ENCODE data around the gene KLRF1. TPM values are rescaled to one million over a fixed set of nuclear protein-coding genes. Genes with fewer than 3 reads are reported as not detected.

The KLRF1 gene
- total RNA-seq, 1 experiment from 2014 or later: not detected

GRCh38 chr12:9856151-9856550 lies 28.9 kb downstream of the KLRF1 start:
- Histone ChIP-seq H2AK5ac (ENCODE audit: insufficient read length, low read length) (no peak overlapping the region), H3K27ac (ENCODE audit: insufficient read length, low read depth, low read length) (no peak overlapping the region), H3K4me1 (ENCODE audit: insufficient read depth, low read length) (no peaks in the 10 kb centered on the region; the same call in 1 of the 2 replicates), H3K18ac (ENCODE audit: insufficient read length, low read depth, low read length) (no peak overlapping the region), H2BK15ac (ENCODE audit: low read depth, low read length) (no peak overlapping the region), H4K5ac (ENCODE audit: insufficient read length, low read depth, low read length) (no peak overlapping the region), H3K79me1 (ENCODE audit: insufficient read depth, low read depth, low read length, poor library complexity, severe bottlenecking) (no peaks in the 10 kb centered on the region), H3K23me2 (ENCODE audit: insufficient read length, low read depth, low read length, poor library complexity, severe bottlenecking) (no peaks in the 10 kb centered on the region), H4K8ac (replicated peaks; ENCODE audit: insufficient read length, low read depth, low read length) (no peak overlapping the region), H3T11ph (ENCODE audit: low read length) (no peak overlapping the region), H4K91ac (ENCODE audit: insufficient read length, low read depth, low read length) (no peak overlapping the region), H2BK5ac (ENCODE audit: insufficient read length, low read length) (no peak overlapping the region), H2AFZ (ENCODE audit: low read length) (no peak overlapping the region), H3K4ac (ENCODE audit: low read depth, low read length) (no peak overlapping the region), H3K4me2 (ENCODE audit: insufficient read depth, insufficient read length, low read length) (no peak overlapping the region), H4K20me1 (ENCODE audit: control insufficient read depth, insufficient read depth, insufficient read length) (no peaks in the 10 kb centered on the region), H2BK120ac (ENCODE audit: low read depth, low read length, poor library complexity, severe bottlenecking) (no peak overlapping the region), H3K56ac (ENCODE audit: insufficient read length, low read depth, low read length) (no peak overlapping the region), H3K9ac (ENCODE audit: extremely low read depth, insufficient read length, low read length) (no peak overlapping the region), H3K79me2 (ENCODE audit: insufficient read depth, low read length) (no peaks in the 10 kb centered on the region), H2BK12ac (ENCODE audit: insufficient read length, low read depth, low read length) (no peak overlapping the region), H2BK20ac (ENCODE audit: low read depth, low read length, poor library complexity, severe bottlenecking) (no peak overlapping the region), H3K14ac (ENCODE audit: insufficient read depth, low read length) (no peak overlapping the region), H3K9me3 (ENCODE audit: control insufficient read depth, low read depth, low read length) (no peaks in the 10 kb centered on the region), H3K23ac (ENCODE audit: insufficient read length, low read depth, low read length) (no peak overlapping the region), H3K27me3 (ENCODE audit: insufficient read depth, low read length) (no peaks in the 10 kb centered on the region)
- no peak for DNase-seq
- H3K27ac Mint-ChIP-seq: peak overlapping the region in 1 of 3 experiments; percentile 78; a peak in 1 of 7 replicates
- no peaks in the 10 kb centered on the region for H3K9me3 Mint-ChIP-seq
- H3K27me3 Mint-ChIP-seq (ENCODE audit: low read depth): no peaks in the 10 kb centered on the region
- WGBS (ENCODE audit: extremely low coverage, insufficient read length, low lambda C conversion rate): no CpG with 5 or more reads among the region's 1 CpG
- H3K36me3 Mint-ChIP-seq (ENCODE audit: insufficient read depth in 1 of 3, low read depth in 3 of 3): no peaks in the 10 kb centered on the region
- no peak for TF ChIP-seq CTCF (conservative IDR thresholded peaks at IDR 0.05)
- peaks cover 10 to 18% of the 10 kb centered on the region in 2 experiments for H3K4me1 Mint-ChIP-seq
- H3K4me3 Mint-ChIP-seq: no peak overlapping the region
